ENCODE results near the gene VPS50. TPM values are rescaled to one million over a fixed set of nuclear protein-coding genes. Genes with fewer than 3 reads are reported as not detected.

Gene VPS50
- total and polyA plus RNA-seq, 2 donors from 2014 or later = 12.9 to 33.8 TPM

DNA sequence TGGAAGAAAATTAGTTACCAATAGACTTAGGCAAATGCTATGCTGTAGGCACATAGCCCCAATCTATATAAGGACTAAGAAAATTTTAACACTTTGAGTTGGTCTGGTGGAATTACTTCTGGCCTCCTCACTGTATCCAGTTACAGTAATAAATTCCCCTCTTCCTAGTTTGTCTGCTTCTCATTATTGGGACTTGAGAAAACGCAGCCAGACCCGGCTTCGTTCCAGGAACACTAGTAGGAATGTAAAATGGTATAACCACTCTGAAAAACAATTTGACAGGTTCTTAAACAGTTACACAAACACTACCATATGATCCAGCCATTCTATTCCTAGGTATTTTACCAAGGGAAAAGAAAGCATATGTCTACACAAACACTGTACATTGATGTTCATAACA, 150.2 kb downstream of the VPS50 start:
- FAIRE-seq (no peak), DNase-seq (peak in 1 of 5 donors; percentile 3)
- H3K4me3 ChIP-seq (ENCODE audit: low read length in 3 of 3) = no peak overlapping the region
- no peaks in the 10 kb centered on the region for H3K4me1 ChIP-seq (ENCODE audit: control insufficient read depth in 2 of 3, insufficient read depth in 2 of 3, low read depth in 1 of 3, low read length in 3 of 3)
- no peaks in the 10 kb centered on the region for H3K9me3 ChIP-seq (ENCODE audit: control insufficient read depth in 2 of 3, insufficient read depth in 1 of 3, low read length in 3 of 3)
- no peak overlapping the region for H3K27ac ChIP-seq (ENCODE audit: low read depth in 2 of 2, low read length in 2 of 2)
- intact Hi-C loops (cut with DNase I) = no loop called here
- H3K36me3 ChIP-seq (ENCODE audit: control insufficient read depth in 2 of 3, insufficient read depth in 3 of 3, low read length in 3 of 3) = no peaks in the 10 kb centered on the region
- TF ChIP-seq, protein P1, sequence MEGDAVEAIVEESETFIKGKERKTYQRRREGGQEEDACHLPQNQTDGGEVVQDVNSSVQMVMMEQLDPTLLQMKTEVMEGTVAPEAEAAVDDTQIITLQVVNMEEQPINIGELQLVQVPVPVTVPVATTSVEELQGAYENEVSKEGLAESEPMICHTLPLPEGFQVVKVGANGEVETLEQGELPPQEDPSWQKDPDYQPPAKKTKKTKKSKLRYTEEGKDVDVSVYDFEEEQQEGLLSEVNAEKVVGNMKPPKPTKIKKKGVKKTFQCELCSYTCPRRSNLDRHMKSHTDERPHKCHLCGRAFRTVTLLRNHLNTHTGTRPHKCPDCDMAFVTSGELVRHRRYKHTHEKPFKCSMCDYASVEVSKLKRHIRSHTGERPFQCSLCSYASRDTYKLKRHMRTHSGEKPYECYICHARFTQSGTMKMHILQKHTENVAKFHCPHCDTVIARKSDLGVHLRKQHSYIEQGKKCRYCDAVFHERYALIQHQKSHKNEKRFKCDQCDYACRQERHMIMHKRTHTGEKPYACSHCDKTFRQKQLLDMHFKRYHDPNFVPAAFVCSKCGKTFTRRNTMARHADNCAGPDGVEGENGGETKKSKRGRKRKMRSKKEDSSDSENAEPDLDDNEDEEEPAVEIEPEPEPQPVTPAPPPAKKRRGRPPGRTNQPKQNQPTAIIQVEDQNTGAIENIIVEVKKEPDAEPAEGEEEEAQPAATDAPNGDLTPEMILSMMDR (IDR thresholded peaks at IDR 0.05; ENCODE audit: borderline replicate concordance, extremely low read depth, insufficient read depth) = no peak
- no peak overlapping the region for H3K9ac ChIP-seq (ENCODE audit: low read length in 3 of 3)
- no peaks in the 10 kb centered on the region for H3K27me3 ChIP-seq (ENCODE audit: control insufficient read depth, insufficient read depth, low read length)

DNA sequence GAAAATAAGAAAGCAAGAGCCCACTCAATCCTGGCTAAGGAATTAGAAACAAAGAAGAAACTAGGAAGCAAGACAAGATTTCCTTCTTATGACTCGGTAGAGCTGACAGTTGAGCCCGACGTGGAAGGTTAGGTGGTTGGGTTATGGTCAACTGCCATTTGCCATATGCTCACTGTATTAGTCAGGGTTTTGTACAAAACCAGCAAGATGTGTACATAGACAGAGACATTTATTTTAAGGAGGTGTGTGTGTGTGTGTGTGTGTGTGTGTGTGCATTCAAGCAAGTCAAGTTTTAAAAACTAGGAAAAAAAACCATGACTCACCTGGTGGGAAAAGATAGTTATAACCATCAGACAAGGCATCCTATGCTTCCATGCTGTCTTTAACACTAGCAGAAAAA, 158.5 kb downstream of the VPS50 start:
- no peak for FAIRE-seq
- no peak overlapping the region for H3K4me3 ChIP-seq (ENCODE audit: low read length in 3 of 3)

GRCh38 chr7:93392984-93393383, 160.8 kb downstream of the VPS50 start:
- intact Hi-C loops (cut with DNase I) = no loop called here
- Histone ChIP-seq H3K9ac (ENCODE audit: low read length in 3 of 3) (no peak overlapping the region), H3K27me3 (ENCODE audit: control insufficient read depth, insufficient read depth, low read length) (no peaks in the 10 kb centered on the region), H3K9me3 (ENCODE audit: control insufficient read depth in 2 of 3, insufficient read depth in 1 of 3, low read length in 3 of 3) (no peaks in the 10 kb centered on the region), H3K4me1 (ENCODE audit: control insufficient read depth in 2 of 3, insufficient read depth in 2 of 3, low read depth in 1 of 3, low read length in 3 of 3) (no peaks in the 10 kb centered on the region), H3K4me3 (ENCODE audit: low read length in 3 of 3) (no peak overlapping the region), H3K27ac (ENCODE audit: low read depth in 2 of 2, low read length in 2 of 2) (no peak overlapping the region), H3K36me3 (ENCODE audit: control insufficient read depth in 2 of 3, insufficient read depth in 3 of 3, low read length in 3 of 3) (no peaks in the 10 kb centered on the region)
- DNase-seq (no peak), FAIRE-seq (peak; percentile 23)
- TF ChIP-seq, protein P1 (IDR thresholded peaks at IDR 0.05; ENCODE audit: borderline replicate concordance, extremely low read depth, insufficient read depth) = no peak

More for the DNA sequence above, 158.5 kb downstream of the VPS50 start:
- Histone ChIP-seq H3K4me1 (ENCODE audit: control insufficient read depth in 2 of 3, insufficient read depth in 2 of 3, low read depth in 1 of 3, low read length in 3 of 3) (no peaks in the 10 kb centered on the region), H3K36me3 (ENCODE audit: control insufficient read depth in 2 of 3, insufficient read depth in 3 of 3, low read length in 3 of 3) (no peaks in the 10 kb centered on the region), H3K9me3 (ENCODE audit: control insufficient read depth in 2 of 3, insufficient read depth in 1 of 3, low read length in 3 of 3) (no peaks in the 10 kb centered on the region), H3K27me3 (ENCODE audit: control insufficient read depth, insufficient read depth, low read length) (no peaks in the 10 kb centered on the region), H3K9ac (ENCODE audit: low read length in 3 of 3) (no peak overlapping the region), H3K27ac (ENCODE audit: low read depth in 2 of 2, low read length in 2 of 2) (no peak overlapping the region)
- TF ChIP-seq, protein P1 (IDR thresholded peaks at IDR 0.05; ENCODE audit: borderline replicate concordance, extremely low read depth, insufficient read depth) = no peak
- intact Hi-C loops (cut with DNase I) = no loop called here
- DNase-seq = no peak

GRCh38 chr7:93399642-93400041, 167.5 kb downstream of the VPS50 start:
- H3K9me3 ChIP-seq (ENCODE audit: control insufficient read depth in 2 of 3, insufficient read depth in 1 of 3, low read length in 3 of 3) = no peaks in the 10 kb centered on the region
- DNase-seq (no peak), FAIRE-seq (no peak)
- no peak overlapping the region for H3K4me3 ChIP-seq (ENCODE audit: low read length in 3 of 3)
- TF ChIP-seq, protein P1 (IDR thresholded peaks at IDR 0.05; ENCODE audit: borderline replicate concordance, extremely low read depth, insufficient read depth) = no peak
- H3K27me3 ChIP-seq (ENCODE audit: control insufficient read depth, insufficient read depth, low read length) = no peaks in the 10 kb centered on the region
- no peaks in the 10 kb centered on the region for H3K4me1 ChIP-seq (ENCODE audit: control insufficient read depth in 2 of 3, insufficient read depth in 2 of 3, low read depth in 1 of 3, low read length in 3 of 3)
- intact Hi-C loops (cut with DNase I) = no loop called here
- H3K9ac ChIP-seq (ENCODE audit: low read length in 3 of 3) = no peak overlapping the region
- no peak overlapping the region for H3K27ac ChIP-seq (ENCODE audit: low read depth in 2 of 2, low read length in 2 of 2)
- H3K36me3 ChIP-seq (ENCODE audit: control insufficient read depth in 2 of 3, insufficient read depth in 3 of 3, low read length in 3 of 3) = no peaks in the 10 kb centered on the region

Measured in kidney (tissue), 14 donors.